Activated naive CD4-positive, alpha-beta T cell treated with anti-CD3 and anti-CD28 coated beads, Interleukin-2, amount 50 U/mL, for 16 hours (primary cell): Measurements from ENCODE around the gene ATP2B2.
"Not testable (repeated sequence)": the region's sequence is repeated elsewhere in the genome, so short reads cannot be mapped to it uniquely, and the experiment has no call there.

Source experiments
- DNase-seq: peaks from one replicate; pipeline ENCODE4 v3.0.0-alpha.2; 2020

The ATP2B2 gene

GRCh38 chr3:10317311-10317960 lies 187.9 kb downstream of the ATP2B2 start:
- DNase-seq = no peak

GRCh38 chr3:10315771-10316344 lies 189.5 kb downstream of the ATP2B2 start:
- no peak for DNase-seq

- DNase-seq = no peak
These were observed 190.3 kb downstream of the ATP2B2 start for GRCh38 chr3:10315101-10315500.

GRCh38 chr3:10312861-10313260 lies 192.5 kb downstream of the ATP2B2 start:
- DNase-seq = no peak

- DNase-seq = no peak
These were observed 193.0 kb downstream of the ATP2B2 start for GRCh38 chr3:10312391-10312790.

GRCh38 chr3:10311710-10312109 lies 193.7 kb downstream of the ATP2B2 start:
- no peak for DNase-seq

- DNase-seq = no peak
These were observed 194.8 kb downstream of the ATP2B2 start for GRCh38 chr3:10310578-10310977.

- DNase-seq = no peak
These were observed 195.7 kb downstream of the ATP2B2 start for GRCh38 chr3:10309736-10310135.

GRCh38 chr3:10308678-10309077 lies 196.7 kb downstream of the ATP2B2 start:
- DNase-seq = no peak

GRCh38 chr3:10306156-10306555 lies 199.2 kb downstream of the ATP2B2 start:
- no peak for DNase-seq

- no peak for DNase-seq
These were observed 200.0 kb downstream of the ATP2B2 start for GRCh38 chr3:10305331-10305902.

GRCh38 chr3:10304905-10305304 lies 200.5 kb downstream of the ATP2B2 start:
- no peak for DNase-seq

GRCh38 chr3:10303785-10304184 lies 201.6 kb downstream of the ATP2B2 start:
- no peak for DNase-seq

- no peak for DNase-seq
These were observed 202.3 kb downstream of the ATP2B2 start for GRCh38 chr3:10303105-10303504.

GRCh38 chr3:10300087-10300486 lies 205.3 kb downstream of the ATP2B2 start:
- no peak for DNase-seq

GRCh38 chr3:10299679-10300078 lies 205.7 kb downstream of the ATP2B2 start:
- no peak for DNase-seq

- DNase-seq = no peak
These were observed 206.2 kb downstream of the ATP2B2 start for GRCh38 chr3:10299175-10299574.

GRCh38 chr3:10298064-10298463 lies 207.3 kb downstream of the ATP2B2 start:
- not testable (repeated sequence) for DNase-seq

GRCh38 chr3:10294030-10294586 lies 211.3 kb downstream of the ATP2B2 start:
- DNase-seq = no peak

- DNase-seq = no peak
These were observed 212.6 kb downstream of the ATP2B2 start, which contains the start of gene GHRL for GRCh38 chr3:10292505-10293419. Gene GHRL, minus strand, starts transcription at chr3:10292947. Its CDS starts 2,767 bp downstream, at chr3:10290180.

GRCh38 chr3:10291641-10292040 lies 213.7 kb downstream of the ATP2B2 start:
- DNase-seq = no peak

GRCh38 chr3:10290481-10291176 lies 214.8 kb downstream of the ATP2B2 start:
- DNase-seq = no peak
